ENCODE measurements around the gene FIBCD1.
A peak's percentile ranks its signal among the peaks of the same experiment; 100 is the strongest.

Gene FIBCD1

DNA sequence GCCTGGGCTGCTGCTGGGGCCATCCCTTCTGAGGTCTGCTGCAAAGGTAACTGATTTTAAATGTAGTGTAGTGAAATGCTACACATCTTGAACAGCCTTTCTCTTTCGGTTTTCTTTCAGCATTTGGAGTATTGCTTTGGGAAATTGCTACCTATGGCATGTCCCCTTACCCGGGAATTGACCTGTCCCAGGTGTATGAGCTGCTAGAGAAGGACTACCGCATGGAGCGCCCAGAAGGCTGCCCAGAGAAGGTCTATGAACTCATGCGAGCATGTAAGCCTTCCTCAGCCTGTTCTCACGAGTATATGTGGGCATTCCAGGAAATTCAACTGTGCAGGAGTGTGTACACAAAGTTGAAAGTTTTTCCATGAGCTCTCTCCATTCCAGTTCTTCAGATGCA lies 60.8 kb downstream of the FIBCD1 start:
- no peak for DNase-seq (ENCODE audit: low spot score)

DNA sequence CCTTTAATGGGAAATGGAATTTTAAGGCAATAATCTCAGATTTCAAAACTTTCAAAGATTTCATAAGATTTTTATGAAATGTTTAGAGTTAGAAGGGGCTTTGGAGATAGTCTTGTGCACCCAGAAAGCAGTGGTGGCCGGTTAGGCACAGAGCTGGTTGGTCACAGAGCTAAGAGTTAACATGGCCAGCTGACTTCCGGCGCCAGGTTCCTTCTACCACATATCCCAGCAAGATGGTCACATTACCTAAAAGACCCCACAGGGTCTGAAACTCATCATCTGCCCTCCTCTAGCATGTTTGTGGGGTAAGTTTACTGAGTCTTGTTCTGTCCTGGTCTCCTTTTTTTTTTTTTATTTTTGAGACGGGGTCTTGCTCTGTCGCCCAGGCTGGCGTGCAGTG lies 61.7 kb downstream of the FIBCD1 start:
- no peak for DNase-seq (ENCODE audit: low spot score)

DNA sequence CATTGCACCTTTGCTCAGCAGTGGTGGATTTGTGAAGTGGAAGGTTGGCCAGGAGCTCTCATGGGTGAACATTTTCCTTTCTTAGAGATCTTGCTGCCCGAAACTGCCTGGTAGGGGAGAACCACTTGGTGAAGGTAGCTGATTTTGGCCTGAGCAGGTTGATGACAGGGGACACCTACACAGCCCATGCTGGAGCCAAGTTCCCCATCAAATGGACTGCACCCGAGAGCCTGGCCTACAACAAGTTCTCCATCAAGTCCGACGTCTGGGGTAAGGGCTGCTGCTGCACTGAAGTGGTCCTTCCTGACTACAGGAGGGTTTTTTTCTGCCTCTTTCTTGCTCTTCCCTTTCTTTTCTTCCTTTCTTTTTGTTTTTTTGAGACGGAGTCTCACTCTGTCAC lies 64.3 kb downstream of the FIBCD1 start:
- DNase-seq (ENCODE audit: low spot score), result no peak

DNA sequence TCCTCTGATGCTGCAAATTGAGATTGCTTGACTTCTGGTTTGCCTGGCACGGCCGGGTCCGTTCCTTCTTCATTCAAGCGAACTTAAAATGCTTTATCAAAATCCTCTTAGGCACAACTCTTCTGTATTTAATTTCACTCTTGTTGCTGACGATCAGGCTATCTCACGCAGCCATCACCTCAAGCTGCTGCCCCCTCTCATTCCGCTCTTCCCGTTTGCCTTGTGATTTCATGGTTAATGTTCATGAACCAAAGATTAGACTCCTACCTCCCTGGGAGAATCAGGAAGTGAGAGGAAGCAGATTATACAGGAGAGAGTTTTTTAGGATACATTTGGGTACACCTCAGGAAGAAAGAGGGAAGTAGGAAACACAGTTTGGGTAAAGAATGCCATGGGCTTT lies 65.1 kb downstream of the FIBCD1 start:
- no peak for DNase-seq (ENCODE audit: low spot score)

DNA sequence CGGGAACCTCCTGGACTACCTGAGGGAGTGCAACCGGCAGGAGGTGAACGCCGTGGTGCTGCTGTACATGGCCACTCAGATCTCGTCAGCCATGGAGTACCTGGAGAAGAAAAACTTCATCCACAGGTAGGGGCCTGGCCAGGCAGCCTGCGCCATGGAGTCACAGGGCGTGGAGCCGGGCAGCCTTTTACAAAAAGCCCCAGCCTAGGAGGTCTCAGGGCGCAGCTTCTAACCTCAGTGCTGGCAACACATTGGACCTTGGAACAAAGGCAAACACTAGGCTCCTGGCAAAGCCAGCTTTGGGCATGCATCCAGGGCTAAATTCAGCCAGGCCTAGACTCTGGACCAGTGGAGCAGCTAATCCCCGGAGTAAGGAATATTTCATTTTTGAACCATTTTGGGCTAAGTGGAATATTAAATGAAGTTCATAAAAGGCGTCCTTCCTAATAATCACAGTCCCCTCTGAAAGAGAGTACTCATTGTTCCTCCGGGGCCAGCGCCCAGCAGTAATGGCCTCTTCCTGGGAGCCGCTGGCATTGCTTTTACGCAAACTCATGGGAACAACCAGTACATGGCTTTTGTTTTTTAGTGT lies 66.0 kb downstream of the FIBCD1 start:
- no peak for DNase-seq (ENCODE audit: low spot score)

DNA sequence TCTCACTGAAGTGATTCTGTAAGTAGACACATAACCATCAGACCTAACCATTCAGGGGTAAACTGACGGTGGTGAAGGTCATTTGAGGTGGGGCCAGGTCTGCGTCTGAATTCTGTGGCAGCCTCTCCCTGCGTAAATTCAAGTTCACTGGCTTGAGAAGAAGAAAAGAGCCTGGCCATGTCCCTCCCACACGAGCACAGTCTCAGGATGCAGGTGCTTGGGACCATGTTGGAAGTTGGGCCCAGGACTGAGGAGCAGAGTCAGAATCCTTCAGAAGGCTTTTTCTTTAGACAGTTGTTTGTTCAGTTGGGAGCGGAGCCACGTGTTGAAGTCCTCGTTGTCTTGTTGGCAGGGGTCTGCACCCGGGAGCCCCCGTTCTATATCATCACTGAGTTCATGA lies 66.5 kb downstream of the FIBCD1 start:
- no peak for DNase-seq (ENCODE audit: low spot score)

DNA sequence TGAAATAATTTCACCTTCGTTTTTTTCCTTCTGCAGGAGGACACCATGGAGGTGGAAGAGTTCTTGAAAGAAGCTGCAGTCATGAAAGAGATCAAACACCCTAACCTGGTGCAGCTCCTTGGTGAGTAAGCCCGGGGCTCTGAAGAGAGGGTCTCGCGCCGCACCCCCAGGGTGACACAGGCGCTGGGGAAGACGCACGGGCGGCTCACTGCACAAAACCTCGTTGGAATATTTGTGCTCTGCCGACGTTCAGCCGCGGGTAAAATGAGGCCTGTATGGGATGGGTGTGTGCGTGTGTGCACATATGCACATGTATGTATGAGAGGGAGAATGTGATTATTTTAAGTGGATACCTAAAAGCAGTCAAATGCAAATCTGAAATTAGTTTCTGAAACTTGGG lies 67.0 kb downstream of the FIBCD1 start:
- DNase-seq (ENCODE audit: low spot score), result no peak

DNA sequence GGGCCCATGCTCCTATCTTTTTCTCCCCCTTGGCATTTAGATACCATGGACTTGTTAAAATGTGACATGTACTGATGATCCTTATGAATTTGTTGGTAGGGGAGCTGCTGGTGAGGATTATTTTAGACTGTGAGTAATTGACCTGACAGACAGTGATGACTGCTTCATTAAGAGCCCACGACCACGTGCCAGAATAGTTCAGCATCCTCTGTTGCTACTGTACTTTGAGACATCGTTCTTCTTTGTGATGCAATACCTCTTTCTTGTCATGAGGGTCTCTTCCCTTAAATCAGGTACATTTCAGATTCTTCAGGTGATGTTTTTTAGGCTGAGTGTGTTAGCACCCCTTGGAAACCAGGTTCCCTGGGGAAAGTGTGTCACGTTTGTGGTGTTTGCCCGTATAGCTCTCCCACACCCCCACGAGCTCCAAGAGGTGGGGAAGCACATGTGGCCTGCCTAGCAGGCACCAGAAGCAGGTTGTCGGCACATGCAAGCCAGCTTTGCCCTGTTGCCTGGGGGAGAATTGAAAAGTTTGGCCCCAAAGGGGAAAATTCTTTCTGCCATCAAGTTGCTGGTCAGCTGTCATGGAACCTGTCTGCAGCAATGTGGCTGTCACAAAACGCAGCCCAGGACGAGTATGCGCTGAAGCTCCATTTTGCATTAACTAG lies 67.5 kb downstream of the FIBCD1 start:
- no peak for DNase-seq (ENCODE audit: low spot score)

DNA sequence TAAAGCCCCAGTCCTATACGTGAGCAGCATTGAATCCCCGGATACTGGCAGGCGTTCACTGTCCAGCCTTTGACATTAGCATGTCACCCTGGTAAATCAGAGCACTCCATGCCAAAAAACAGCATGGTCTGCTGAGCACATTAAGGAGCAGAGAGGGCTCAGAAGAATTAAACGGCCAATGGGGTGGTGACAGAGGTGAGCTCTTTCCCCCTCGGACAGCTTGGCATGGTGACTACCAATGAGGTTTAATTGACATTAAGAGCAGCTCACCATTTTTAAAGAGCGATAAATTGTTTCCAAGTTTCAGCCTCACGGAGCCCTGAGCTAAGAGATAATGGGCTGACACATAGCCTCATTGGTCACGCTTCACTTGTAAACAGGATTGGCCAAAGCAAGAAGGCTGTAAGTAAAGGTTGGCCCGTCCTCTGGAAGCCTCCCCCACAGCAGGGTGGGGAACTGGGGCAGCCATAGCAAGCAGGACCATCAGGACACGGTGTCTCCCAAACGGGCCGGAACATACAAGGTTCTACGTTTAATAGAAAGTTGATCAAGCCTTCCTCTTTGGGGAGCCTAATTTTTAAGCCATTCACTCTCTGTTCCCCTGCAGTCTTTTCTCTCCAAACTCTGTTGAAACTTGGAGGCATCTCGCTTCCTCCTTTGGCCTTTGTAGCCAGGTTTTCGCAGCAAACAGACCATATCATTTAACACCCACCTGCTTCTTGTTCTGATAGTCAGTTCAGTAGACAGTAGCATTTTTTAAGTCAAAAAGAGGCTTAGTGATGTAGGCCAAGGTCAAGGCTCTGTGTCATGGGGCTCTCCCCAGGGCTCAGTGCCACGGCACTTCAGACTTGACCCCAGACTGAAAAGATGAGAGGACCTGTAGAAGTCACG lies 68.3 kb downstream of the FIBCD1 start:
- DNase-seq (ENCODE audit: low spot score), result no peak

DNA sequence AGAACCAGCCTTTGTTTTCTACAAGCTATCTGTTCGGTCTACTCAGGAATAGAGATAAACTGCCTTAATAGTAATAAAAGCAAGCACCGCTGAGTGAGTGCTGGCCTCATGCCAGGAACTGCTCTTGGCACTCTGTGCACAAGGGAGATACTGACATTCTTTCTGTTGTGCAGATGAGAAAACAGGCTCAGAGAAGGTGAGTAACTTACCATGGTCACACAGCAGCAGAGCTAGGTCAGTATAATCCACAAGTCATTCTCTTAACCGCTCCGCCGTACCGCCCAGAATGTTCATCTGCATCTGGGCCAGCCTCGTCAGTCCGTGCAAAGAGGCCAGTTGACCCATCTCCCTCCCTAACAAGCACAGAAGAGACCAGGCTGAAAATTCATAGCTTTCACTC lies 69.8 kb downstream of the FIBCD1 start:
- no peak for DNase-seq (ENCODE audit: low spot score)

DNA sequence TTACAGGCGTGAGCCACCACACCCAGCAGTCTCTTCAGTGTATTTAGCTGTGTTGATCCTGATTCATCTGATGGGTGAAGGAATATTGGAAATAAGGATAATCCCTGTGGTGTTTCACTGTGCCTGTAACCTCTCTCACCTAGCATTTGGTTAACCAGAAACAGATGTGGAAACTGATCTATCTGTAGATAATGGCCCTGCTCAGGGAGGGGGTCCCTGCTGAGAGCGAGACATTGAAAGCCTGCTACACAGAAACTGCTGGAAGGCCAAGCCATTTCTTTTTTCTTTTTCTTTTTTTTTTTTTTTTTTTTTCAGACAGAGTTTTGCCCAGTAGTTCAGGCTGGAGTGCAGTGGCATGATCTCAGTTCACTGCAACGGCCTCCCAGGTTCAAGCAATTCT lies 70.8 kb downstream of the FIBCD1 start:
- no peak for DNase-seq (ENCODE audit: low spot score)

DNA sequence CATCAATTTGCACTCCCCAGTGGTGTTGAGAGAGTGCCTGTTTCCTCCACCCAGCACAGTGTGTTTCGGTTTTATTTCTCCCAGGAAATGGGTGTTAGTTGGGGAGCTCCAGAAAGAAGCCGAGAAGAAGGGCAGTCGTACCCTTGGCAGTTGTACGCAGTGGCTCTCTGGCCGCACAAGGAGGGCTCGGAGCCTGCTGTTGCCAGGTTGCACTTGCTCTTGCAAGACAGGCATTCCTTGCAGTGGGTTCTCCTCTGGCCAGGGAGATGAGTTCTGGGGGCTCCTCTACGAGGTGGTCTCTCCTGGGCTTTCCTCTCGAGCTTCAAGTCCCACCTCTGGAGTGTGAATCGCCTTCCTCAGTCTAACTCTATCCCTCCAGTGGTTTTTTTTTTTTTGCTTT lies 71.5 kb downstream of the FIBCD1 start:
- no peak for DNase-seq (ENCODE audit: low spot score)

DNA sequence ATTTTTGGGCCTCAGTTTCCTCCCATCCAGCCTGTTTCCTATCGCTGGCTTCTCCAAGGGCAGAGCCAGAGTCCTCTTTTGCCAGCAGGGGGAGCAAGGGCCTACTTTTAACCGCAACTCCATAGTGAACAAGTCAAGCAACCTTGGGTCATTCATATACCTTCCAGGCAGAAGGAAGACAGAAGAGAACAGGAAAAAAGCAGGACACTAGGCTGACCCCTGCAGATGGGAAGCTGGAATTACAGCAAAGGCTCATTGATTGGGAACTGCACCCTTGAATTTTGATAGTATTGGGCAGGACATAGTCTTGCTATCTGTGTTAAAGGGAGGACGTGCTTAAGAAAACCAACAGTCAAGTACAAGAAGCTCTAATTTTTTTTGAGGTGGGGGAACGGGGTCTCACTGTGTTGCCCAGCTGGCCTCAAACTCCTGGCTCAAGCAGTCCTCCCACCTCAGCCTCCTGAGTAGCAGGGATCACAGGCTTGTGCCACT lies 72.5 kb downstream of the FIBCD1 start:
- peak; percentile 85 for DNase-seq (ENCODE audit: low spot score)

DNA sequence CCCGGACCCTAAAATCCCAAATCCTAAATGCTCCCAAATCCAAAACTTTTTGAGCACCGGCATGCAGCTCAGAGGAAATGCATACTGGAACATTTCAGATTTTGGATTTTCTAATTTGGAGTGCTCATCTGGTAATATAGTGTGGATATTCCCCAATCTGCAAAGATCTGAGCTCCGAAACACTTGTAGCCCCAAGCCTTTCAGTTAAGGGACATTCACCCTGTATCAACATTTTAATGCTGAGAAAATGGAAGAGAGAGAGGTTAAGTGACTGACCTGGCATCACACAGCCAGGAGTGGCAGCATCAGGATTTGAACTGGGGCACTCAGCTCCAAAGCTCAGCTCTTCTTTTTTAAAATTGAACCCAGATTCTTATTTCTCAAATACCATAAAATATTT lies 73.1 kb downstream of the FIBCD1 start:
- DNase-seq (ENCODE audit: low spot score), result no peak

DNA sequence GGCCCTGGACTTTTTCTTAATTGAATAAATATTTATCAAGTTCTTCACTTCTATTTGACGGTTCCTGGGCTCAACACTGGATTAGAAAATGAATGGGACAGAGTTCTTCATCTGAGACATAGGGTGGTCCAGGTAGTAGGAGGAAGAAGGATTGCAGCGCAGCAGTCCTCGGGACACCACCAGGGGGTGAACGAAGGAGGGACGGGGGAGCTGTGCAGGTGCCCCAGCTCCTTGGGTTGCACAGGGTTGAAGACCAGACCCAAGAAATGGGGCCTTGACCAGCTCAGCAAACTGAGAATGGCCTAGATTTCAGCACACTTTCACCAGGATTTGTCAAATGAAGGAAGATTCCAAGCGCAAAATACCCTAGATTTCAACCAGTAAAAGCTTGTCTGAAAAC lies 74.5 kb downstream of the FIBCD1 start:
- no peak for DNase-seq (ENCODE audit: low spot score)

DNA sequence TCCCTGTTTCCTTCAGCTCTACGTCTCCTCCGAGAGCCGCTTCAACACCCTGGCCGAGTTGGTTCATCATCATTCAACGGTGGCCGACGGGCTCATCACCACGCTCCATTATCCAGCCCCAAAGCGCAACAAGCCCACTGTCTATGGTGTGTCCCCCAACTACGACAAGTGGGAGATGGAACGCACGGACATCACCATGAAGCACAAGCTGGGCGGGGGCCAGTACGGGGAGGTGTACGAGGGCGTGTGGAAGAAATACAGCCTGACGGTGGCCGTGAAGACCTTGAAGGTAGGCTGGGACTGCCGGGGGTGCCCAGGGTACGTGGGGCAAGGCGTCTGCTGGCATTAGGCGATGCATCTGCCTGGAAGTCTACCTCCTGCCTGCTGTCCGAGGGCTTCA lies 76.3 kb downstream of the FIBCD1 start:
- no peak for DNase-seq (ENCODE audit: low spot score)

DNA sequence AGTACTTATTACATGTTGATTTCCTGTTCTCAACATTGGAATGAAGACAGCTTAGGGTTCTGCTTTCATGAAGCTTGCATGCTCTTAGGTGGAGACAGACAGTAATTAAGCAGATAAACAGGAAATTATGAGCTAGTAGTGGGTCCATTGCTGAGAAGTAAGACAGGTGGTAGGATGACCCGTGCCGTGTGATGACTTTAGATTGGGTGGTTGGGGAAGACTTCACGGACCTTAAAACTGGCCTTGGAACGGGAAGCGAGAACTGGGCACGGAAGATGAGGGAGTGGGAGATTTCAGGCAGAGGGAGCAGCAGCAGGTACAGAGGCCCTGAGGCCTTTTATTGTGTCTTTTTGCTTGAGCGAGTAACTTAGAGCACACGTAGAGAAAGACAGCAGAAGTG lies 76.8 kb downstream of the FIBCD1 start:
- DNase-seq (ENCODE audit: low spot score), result no peak

DNA sequence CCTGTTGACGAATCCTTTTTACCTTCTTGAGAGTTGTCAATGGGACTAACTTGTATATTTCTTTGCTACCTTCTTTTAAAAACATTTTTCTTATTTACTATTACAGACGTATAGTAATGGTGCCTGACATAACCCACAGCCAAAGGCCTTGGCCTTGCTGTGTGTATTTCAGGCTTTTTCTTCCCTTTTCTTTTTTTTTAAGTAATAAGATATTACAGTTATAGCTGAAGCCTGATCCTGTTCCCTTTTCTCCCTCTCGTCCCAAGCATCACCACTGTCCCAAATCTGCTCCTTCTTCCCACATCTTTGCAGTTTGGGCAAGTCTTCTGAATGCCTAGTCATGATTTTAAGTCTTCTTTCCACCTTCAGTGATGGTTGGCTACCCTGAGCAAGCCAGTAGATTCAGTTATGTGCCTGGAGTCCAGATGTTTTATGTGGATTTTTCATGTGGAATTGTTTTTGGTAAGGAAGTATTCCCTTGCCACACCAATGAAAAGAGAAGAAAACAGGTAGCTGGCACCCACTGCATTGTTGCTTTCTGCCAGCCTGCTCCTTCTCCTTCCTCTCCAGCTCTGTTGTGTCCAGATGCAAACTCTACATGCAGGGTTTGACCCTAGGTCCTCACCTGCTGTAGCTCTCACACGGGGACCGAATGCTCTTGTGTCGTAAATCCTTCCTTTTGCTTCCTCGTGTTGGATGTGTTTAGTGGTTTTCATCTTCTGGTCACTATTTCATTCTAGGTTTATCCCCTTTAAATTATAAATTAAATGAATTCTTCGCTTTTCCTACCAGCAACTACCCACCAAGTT lies 77.5 kb downstream of the FIBCD1 start:
- no peak for DNase-seq (ENCODE audit: low spot score)

DNA sequence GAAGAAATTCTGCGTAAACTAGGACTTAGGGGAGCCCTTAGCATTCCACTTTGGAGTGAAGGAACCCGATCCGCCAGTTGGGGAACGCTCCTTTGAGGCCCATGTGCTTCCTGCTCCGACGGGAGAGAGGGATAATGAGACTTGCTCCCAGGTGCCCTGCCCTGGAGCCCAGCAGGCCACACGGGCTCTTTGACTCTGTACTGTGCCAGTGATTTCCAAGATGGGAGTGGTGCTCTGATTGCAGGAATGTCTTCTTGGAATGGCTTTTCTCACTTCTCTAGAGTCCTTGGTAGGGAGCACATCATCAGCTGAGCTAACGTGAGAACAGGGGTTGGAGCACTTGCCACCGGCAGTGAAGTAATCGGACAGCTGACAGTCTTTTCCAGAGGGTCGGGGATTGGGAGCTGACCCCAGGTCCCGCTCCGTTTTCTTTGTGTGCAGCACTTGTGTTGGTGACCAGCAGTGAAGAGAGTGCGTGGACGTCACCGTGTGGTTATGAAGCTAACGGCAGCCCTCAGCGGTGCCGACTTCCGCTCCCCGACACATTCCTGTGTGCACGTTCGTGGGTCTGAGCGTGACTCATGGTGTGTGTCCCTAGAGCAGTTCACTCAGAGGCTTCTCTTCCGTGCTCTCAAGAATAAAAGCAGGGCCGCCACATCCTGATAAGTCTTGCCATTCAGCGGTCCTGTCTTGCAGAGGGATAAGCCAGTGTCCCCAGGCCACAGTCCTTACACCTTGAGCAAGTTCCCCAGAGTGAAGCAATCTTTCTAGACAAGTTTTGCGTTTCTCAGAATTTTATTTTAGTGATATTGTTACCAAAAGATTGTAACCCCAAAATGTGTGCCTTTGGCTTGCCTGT lies 78.4 kb downstream of the FIBCD1 start:
- DNase-seq (ENCODE audit: low spot score), result no peak

DNA sequence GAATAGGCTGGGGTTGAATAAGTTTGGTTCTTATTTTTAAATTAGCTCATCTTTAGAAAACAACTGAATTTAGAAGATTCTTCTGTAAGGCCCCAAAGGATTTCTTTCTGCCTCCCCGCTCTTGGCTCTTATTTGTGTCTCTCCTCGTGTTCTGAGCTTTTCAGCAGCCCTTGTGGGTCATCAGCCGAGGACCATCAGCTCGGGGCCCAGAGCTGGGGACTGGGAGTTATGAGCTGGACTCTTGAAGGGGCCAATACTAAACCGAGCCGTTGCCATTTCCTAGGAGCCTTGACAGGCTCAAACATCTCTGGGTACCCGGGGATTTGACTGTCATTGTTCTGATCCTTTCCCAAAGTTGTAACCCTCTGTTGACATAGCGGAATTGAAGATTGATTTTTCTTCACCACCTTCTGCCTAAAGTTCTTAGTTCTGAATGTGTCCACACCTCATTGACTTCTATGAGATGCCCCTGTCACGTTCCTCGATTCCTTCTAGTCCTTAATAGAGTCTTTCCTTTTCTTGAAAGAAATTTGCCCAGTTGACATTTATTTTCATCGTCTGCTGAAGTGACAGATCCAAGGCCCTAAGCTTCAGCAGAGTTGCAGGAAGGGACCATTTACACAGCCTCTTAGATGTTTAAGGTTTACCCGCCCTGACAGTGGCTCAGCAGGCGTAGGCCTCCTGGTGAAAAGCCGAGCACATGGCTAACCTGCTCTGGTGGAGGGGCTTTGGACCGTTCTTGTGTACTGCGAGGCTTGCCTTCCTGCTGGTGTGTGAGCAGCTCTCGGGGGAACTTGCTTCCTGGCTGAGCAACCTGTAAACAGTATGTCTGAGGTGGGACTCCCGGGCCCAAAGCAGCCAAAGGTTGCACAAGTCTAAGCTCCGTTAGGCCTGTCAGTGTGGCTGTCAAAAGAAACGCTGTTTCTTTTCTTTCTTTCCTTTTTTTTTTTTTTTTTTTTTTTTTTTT lies 80.0 kb downstream of the FIBCD1 start:
- DNase-seq (ENCODE audit: low spot score), result no peak
